ENCODE measurements around the gene ODAD3.

DNA sequence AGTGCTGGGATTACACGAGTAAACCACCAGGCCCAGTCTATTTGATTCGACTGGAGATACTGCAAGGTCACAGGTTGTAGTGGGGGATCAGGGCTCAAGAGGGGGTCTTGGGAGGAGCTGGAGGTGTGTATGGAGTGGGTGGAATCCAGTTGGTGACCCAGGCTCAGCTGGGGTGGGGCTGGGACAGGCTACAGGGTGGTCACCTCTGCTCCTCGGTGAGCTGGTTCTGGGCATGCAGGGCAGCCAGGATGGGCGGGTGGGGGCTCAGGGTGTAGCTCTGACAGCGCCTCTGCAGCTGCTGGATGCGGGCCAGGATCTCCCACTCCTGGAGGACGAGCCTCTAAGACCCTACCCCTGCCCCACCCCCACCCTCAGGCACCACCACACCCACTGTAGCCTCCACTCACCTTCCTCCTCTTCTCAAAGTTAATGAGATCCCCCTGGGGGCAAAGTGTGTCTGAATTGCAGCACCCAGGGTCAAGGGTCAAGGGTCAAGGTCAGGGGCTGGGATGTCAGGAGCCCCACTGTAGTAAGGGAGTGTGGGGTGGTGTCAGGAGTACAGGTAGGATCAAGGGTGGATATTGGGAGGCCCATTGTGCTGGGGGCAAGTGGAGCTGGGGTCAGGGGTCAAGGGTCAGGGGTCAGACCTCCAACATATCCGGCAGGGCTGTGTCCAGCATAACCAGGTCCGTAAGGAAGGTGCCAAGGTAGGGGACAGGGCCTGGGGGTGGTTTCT is 32.9 kb downstream of the ODAD3 start:
- TF ChIP-seq JUND (IDR thresholded peaks at IDR 0.05) (no peak), EZH2 (IDR thresholded peaks at IDR 0.05) (no peak), SP1 (IDR thresholded peaks at IDR 0.05; ENCODE audit: low read depth) (no peak), RAD21 (IDR thresholded peaks at IDR 0.05; ENCODE audit: low read depth) (no peak), ZNF274 (IDR thresholded peaks at IDR 0.05; ENCODE audit: low read depth, low read length) (no peak), EGR1 (IDR thresholded peaks at IDR 0.05; ENCODE audit: low read depth) (no peak), YY1 (IDR thresholded peaks at IDR 0.05; ENCODE audit: extremely low read depth, insufficient replicate concordance, low read depth, low read length) (no peak)
- TF ChIP-seq, protein P1, sequence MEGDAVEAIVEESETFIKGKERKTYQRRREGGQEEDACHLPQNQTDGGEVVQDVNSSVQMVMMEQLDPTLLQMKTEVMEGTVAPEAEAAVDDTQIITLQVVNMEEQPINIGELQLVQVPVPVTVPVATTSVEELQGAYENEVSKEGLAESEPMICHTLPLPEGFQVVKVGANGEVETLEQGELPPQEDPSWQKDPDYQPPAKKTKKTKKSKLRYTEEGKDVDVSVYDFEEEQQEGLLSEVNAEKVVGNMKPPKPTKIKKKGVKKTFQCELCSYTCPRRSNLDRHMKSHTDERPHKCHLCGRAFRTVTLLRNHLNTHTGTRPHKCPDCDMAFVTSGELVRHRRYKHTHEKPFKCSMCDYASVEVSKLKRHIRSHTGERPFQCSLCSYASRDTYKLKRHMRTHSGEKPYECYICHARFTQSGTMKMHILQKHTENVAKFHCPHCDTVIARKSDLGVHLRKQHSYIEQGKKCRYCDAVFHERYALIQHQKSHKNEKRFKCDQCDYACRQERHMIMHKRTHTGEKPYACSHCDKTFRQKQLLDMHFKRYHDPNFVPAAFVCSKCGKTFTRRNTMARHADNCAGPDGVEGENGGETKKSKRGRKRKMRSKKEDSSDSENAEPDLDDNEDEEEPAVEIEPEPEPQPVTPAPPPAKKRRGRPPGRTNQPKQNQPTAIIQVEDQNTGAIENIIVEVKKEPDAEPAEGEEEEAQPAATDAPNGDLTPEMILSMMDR (IDR thresholded peaks at IDR 0.05 in 2 of 3, conservative IDR thresholded peaks at IDR 0.05 in 1 of 3; ENCODE audit: borderline replicate concordance in 1 of 3, insufficient read depth in 1 of 3, low read depth in 2 of 3, low read length in 2 of 3): no peak
